BLaER1 (cell line): ENCODE results near the gene UBASH3A.

Experiments
- H3K27ac ChIP-seq: shearing (Covaris generic); formaldehyde crosslinking; 2 replicates; pipeline ENCODE4 v1.8.1; 2022
- H3K27me3 ChIP-seq: shearing (Covaris generic); formaldehyde crosslinking; 2 replicates; pipeline ENCODE4 v1.8.1; 2022
- H3K36me3 ChIP-seq: shearing (Covaris generic); formaldehyde crosslinking; 2 replicates; pipeline ENCODE4 v1.8.1; 2022
- H3K4me1 ChIP-seq: shearing (Covaris generic); formaldehyde crosslinking; 2 replicates; pipeline ENCODE4 v1.8.1; 2022
- H3K4me2 ChIP-seq: shearing (Covaris generic); formaldehyde crosslinking; 2 replicates; pipeline ENCODE4 v1.8.1; 2022
- H3K4me3 ChIP-seq: shearing (Covaris generic); formaldehyde crosslinking; 2 replicates; pipeline ENCODE4 v1.8.1; 2022
- H3K9ac ChIP-seq: shearing (Covaris generic); formaldehyde crosslinking; 2 replicates; pipeline ENCODE4 v1.8.1; 2022
- H3K9me3 ChIP-seq: shearing (Covaris generic); formaldehyde crosslinking; 2 replicates; pipeline ENCODE4 v1.8.1; 2022
- H4K20me1 ChIP-seq: shearing (Covaris generic); formaldehyde crosslinking; 2 replicates; pipeline ENCODE4 v1.8.1; 2022
- Cebpa-rat ChIP-seq: shearing (Covaris generic); IDR thresholded peaks from 2 replicates; pipeline ENCODE4 v1.8.1; 2022

Gene UBASH3A

GRCh38 chr21:42414553-42414927, 10.8 kb downstream of the UBASH3A start:
- H3K9me3 ChIP-seq: peaks cover 7% of the 10 kb centered on the region
- H3K4me1 ChIP-seq: peaks cover 47% of the 10 kb centered on the region
- H3K27ac ChIP-seq: no peak overlapping the region
- no peak for TF ChIP-seq Cebpa-rat
- H3K9ac ChIP-seq: no peak overlapping the region
- H3K27me3 ChIP-seq: 0 out of 2 replicates have a peak, but pooled peaks cover 3% of the 10 kb centered on the region
- no peak overlapping the region for H3K4me3 ChIP-seq
- H3K36me3 ChIP-seq: no peaks in the 10 kb centered on the region
- H4K20me1 ChIP-seq: no peaks in the 10 kb centered on the region
- H3K4me2 ChIP-seq: no peak overlapping the region

- peaks cover 47% of the 10 kb centered on the region for H3K4me1 ChIP-seq
- H3K9ac ChIP-seq: no peak overlapping the region
- H4K20me1 ChIP-seq: no peaks in the 10 kb centered on the region
- H3K27me3 ChIP-seq: 0 out of 2 replicates have a peak, but pooled peaks cover 3% of the 10 kb centered on the region
- H3K4me3 ChIP-seq: no peak overlapping the region
- H3K36me3 ChIP-seq: no peaks in the 10 kb centered on the region
- H3K27ac ChIP-seq: peak overlapping the region; percentile 39; the same call in 1 of the 2 replicates
- H3K4me2 ChIP-seq: peak overlapping the region; percentile 48
- TF ChIP-seq Cebpa-rat: no peak
- peaks cover 12% of the 10 kb centered on the region for H3K9me3 ChIP-seq
These were observed 11.4 kb downstream of the UBASH3A start for GRCh38 chr21:42414928-42415769.

GRCh38 chr21:42417533-42417932, 13.8 kb downstream of the UBASH3A start:
- Histone ChIP-seq H3K36me3 (no peaks in the 10 kb centered on the region), H3K9me3 (peaks cover 25% of the 10 kb centered on the region), H3K4me2 (no peak overlapping the region), H3K27ac (no peak overlapping the region), H3K4me3 (no peak overlapping the region), H3K27me3 (no peaks in the 10 kb centered on the region), H3K4me1 (peaks cover 50% of the 10 kb centered on the region), H4K20me1 (no peaks in the 10 kb centered on the region), H3K9ac (no peak overlapping the region)
- TF ChIP-seq Cebpa-rat: no peak

- Histone ChIP-seq H3K4me2 (no peak overlapping the region), H3K4me1 (peaks cover 56% of the 10 kb centered on the region), H3K9ac (no peak overlapping the region), H4K20me1 (no peaks in the 10 kb centered on the region), H3K36me3 (no peaks in the 10 kb centered on the region), H3K27me3 (no peaks in the 10 kb centered on the region), H3K4me3 (no peak overlapping the region), H3K9me3 (peaks cover 25% of the 10 kb centered on the region), H3K27ac (no peak overlapping the region)
- no peak for TF ChIP-seq Cebpa-rat
These were observed 15.2 kb downstream of the UBASH3A start for GRCh38 chr21:42418886-42419285.

GRCh38 chr21:42419845-42420244, 16.1 kb downstream of the UBASH3A start:
- Histone ChIP-seq H3K9me3 (peaks cover 25% of the 10 kb centered on the region), H3K36me3 (no peaks in the 10 kb centered on the region), H3K27me3 (no peaks in the 10 kb centered on the region), H3K4me2 (no peak overlapping the region), H3K9ac (no peak overlapping the region), H3K4me3 (no peak overlapping the region), H3K4me1 (peaks cover 65% of the 10 kb centered on the region), H3K27ac (no peak overlapping the region), H4K20me1 (no peaks in the 10 kb centered on the region)
- TF ChIP-seq Cebpa-rat: no peak

GRCh38 chr21:42421018-42421793, 17.5 kb downstream of the UBASH3A start:
- Histone ChIP-seq H3K4me3 (no peak overlapping the region), H3K27ac (no peak overlapping the region), H3K36me3 (no peaks in the 10 kb centered on the region), H3K4me2 (peak overlapping the region; percentile 34), H4K20me1 (no peaks in the 10 kb centered on the region), H3K27me3 (no peaks in the 10 kb centered on the region), H3K4me1 (peaks cover 66% of the 10 kb centered on the region), H3K9ac (no peak overlapping the region), H3K9me3 (peaks cover 25% of the 10 kb centered on the region)
- TF ChIP-seq Cebpa-rat: no peak

- Histone ChIP-seq H3K9ac (no peak overlapping the region), H3K4me2 (peak overlapping the region; percentile 97), H3K27ac (no peak overlapping the region)
These were observed 19.5 kb downstream of the UBASH3A start for GRCh38 chr21:42423197-42423675.

GRCh38 chr21:42423685-42424084, 20.0 kb downstream of the UBASH3A start:
- H3K4me3 ChIP-seq: no peak overlapping the region
- no peaks in the 10 kb centered on the region for H3K27me3 ChIP-seq
- H3K9ac ChIP-seq: peak overlapping the region; percentile 68; the same call in 1 of the 2 replicates
- H3K9me3 ChIP-seq: peaks cover 25% of the 10 kb centered on the region
- H3K4me2 ChIP-seq: peak overlapping the region; percentile 97
- H4K20me1 ChIP-seq: no peaks in the 10 kb centered on the region
- no peaks in the 10 kb centered on the region for H3K36me3 ChIP-seq
- H3K4me1 ChIP-seq: peaks cover 70% of the 10 kb centered on the region
- no peak for TF ChIP-seq Cebpa-rat
- H3K27ac ChIP-seq: peak overlapping the region; percentile 88

More at GRCh38 chr21:42423197-42423675, 19.5 kb downstream of the UBASH3A start:
- H3K4me3 ChIP-seq: no peak overlapping the region
- no peaks in the 10 kb centered on the region for H4K20me1 ChIP-seq
- peaks cover 70% of the 10 kb centered on the region for H3K4me1 ChIP-seq
- no peaks in the 10 kb centered on the region for H3K27me3 ChIP-seq
- H3K9me3 ChIP-seq: peaks cover 25% of the 10 kb centered on the region
- no peaks in the 10 kb centered on the region for H3K36me3 ChIP-seq
- TF ChIP-seq Cebpa-rat: no peak

GRCh38 chr21:42424914-42425541, 21.3 kb downstream of the UBASH3A start:
- H3K27me3 ChIP-seq: no peaks in the 10 kb centered on the region
- H3K4me2 ChIP-seq: peak overlapping the region; percentile 97

More at GRCh38 chr21:42424914-42425541, 21.3 kb downstream of the UBASH3A start:
- H3K27ac ChIP-seq: peak overlapping the region; percentile 88
- no peaks in the 10 kb centered on the region for H4K20me1 ChIP-seq
- H3K36me3 ChIP-seq: no peaks in the 10 kb centered on the region
- peaks cover 13% of the 10 kb centered on the region for H3K9me3 ChIP-seq
- peak; percentile 96 for TF ChIP-seq Cebpa-rat
- peak overlapping the region; percentile 49 for H3K4me3 ChIP-seq
- H3K4me1 ChIP-seq: peaks cover 70% of the 10 kb centered on the region
- H3K9ac ChIP-seq: peak overlapping the region; percentile 68
